ENCODE measurements around the gene STAC3. TPM values are rescaled to one million over a fixed set of nuclear protein-coding genes. Genes with fewer than 3 reads are reported as not detected.

The STAC3 gene
- total RNA-seq, 1 experiment from 2014 or later: 3.3 TPM

DNA sequence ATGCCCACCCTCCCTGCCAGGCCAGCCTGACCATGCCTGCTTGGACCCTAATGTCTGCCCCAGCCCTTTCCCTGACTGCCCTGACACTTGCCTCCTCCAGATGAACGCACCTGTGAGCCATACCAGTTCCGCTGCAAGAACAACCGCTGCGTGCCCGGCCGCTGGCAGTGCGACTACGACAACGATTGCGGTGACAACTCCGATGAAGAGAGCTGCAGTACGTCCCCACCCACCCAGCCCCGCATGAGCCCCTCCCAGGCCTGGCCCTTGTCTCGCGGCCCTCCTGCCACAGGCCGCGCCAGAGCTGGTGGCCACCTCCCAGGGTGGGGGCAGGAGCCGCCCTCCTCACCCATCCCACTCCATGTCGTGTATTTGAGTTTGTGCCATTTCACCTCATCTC is 48.7 kb downstream of the STAC3 start:
- H3K27me3 Mint-ChIP-seq (ENCODE audit: low read depth): no peaks in the 10 kb centered on the region
- CTCF ChIA-PET: no interaction called here
- POLR2A ChIA-PET: no interaction called here
- H3K36me3 Mint-ChIP-seq: peaks cover 63% of the 10 kb centered on the region
- no peaks in the 10 kb centered on the region for H3K9me3 Mint-ChIP-seq
- H3K27ac Mint-ChIP-seq: no peak overlapping the region
- H3K4me3 Mint-ChIP-seq: no peak overlapping the region
- DNase-seq (ENCODE audit: low spot score) (no peak), ATAC-seq (no peak)
- H3K4me1 Mint-ChIP-seq: no peaks in the 10 kb centered on the region
- no peak for TF ChIP-seq EMX1 (CRISPR knock-in tag; IDR thresholded peaks at IDR 0.05)
- TF ChIP-seq SMAD4 (CRISPR knock-in tag; IDR thresholded peaks at IDR 0.05): no peak
- TF ChIP-seq ZNF232 (CRISPR knock-in tag; IDR thresholded peaks at IDR 0.05): no peak
- no peak for TF ChIP-seq ZNF219 (CRISPR knock-in tag; IDR thresholded peaks at IDR 0.05; ENCODE audit: borderline replicate concordance)
- TF ChIP-seq, protein P1, sequence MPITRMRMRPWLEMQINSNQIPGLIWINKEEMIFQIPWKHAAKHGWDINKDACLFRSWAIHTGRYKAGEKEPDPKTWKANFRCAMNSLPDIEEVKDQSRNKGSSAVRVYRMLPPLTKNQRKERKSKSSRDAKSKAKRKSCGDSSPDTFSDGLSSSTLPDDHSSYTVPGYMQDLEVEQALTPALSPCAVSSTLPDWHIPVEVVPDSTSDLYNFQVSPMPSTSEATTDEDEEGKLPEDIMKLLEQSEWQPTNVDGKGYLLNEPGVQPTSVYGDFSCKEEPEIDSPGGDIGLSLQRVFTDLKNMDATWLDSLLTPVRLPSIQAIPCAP (CRISPR knock-in tag; IDR thresholded peaks at IDR 0.05): no peak
- TF ChIP-seq, protein P2, sequence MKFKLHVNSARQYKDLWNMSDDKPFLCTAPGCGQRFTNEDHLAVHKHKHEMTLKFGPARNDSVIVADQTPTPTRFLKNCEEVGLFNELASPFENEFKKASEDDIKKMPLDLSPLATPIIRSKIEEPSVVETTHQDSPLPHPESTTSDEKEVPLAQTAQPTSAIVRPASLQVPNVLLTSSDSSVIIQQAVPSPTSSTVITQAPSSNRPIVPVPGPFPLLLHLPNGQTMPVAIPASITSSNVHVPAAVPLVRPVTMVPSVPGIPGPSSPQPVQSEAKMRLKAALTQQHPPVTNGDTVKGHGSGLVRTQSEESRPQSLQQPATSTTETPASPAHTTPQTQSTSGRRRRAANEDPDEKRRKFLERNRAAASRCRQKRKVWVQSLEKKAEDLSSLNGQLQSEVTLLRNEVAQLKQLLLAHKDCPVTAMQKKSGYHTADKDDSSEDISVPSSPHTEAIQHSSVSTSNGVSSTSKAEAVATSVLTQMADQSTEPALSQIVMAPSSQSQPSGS (CRISPR knock-in tag; IDR thresholded peaks at IDR 0.05; ENCODE audit: borderline replicate concordance, low read depth): no peak
- TF ChIP-seq, protein P3, sequence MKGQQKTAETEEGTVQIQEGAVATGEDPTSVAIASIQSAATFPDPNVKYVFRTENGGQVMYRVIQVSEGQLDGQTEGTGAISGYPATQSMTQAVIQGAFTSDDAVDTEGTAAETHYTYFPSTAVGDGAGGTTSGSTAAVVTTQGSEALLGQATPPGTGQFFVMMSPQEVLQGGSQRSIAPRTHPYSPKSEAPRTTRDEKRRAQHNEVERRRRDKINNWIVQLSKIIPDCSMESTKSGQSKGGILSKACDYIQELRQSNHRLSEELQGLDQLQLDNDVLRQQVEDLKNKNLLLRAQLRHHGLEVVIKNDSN (CRISPR knock-in tag; IDR thresholded peaks at IDR 0.05): no peak
- TF ChIP-seq, protein P4, sequence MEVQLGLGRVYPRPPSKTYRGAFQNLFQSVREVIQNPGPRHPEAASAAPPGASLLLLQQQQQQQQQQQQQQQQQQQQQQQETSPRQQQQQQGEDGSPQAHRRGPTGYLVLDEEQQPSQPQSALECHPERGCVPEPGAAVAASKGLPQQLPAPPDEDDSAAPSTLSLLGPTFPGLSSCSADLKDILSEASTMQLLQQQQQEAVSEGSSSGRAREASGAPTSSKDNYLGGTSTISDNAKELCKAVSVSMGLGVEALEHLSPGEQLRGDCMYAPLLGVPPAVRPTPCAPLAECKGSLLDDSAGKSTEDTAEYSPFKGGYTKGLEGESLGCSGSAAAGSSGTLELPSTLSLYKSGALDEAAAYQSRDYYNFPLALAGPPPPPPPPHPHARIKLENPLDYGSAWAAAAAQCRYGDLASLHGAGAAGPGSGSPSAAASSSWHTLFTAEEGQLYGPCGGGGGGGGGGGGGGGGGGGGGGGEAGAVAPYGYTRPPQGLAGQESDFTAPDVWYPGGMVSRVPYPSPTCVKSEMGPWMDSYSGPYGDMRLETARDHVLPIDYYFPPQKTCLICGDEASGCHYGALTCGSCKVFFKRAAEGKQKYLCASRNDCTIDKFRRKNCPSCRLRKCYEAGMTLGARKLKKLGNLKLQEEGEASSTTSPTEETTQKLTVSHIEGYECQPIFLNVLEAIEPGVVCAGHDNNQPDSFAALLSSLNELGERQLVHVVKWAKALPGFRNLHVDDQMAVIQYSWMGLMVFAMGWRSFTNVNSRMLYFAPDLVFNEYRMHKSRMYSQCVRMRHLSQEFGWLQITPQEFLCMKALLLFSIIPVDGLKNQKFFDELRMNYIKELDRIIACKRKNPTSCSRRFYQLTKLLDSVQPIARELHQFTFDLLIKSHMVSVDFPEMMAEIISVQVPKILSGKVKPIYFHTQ (CRISPR knock-in tag; IDR thresholded peaks at IDR 0.05): no peak
- no peak for TF ChIP-seq MYBL2 (CRISPR knock-in tag; IDR thresholded peaks at IDR 0.05)
- TF ChIP-seq, protein P5, sequence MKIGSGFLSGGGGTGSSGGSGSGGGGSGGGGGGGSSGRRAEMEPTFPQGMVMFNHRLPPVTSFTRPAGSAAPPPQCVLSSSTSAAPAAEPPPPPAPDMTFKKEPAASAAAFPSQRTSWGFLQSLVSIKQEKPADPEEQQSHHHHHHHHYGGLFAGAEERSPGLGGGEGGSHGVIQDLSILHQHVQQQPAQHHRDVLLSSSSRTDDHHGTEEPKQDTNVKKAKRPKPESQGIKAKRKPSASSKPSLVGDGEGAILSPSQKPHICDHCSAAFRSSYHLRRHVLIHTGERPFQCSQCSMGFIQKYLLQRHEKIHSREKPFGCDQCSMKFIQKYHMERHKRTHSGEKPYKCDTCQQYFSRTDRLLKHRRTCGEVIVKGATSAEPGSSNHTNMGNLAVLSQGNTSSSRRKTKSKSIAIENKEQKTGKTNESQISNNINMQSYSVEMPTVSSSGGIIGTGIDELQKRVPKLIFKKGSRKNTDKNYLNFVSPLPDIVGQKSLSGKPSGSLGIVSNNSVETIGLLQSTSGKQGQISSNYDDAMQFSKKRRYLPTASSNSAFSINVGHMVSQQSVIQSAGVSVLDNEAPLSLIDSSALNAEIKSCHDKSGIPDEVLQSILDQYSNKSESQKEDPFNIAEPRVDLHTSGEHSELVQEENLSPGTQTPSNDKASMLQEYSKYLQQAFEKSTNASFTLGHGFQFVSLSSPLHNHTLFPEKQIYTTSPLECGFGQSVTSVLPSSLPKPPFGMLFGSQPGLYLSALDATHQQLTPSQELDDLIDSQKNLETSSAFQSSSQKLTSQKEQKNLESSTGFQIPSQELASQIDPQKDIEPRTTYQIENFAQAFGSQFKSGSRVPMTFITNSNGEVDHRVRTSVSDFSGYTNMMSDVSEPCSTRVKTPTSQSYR (CRISPR knock-in tag; IDR thresholded peaks at IDR 0.05): no peak
- TF ChIP-seq RELA (CRISPR knock-in tag; IDR thresholded peaks at IDR 0.05; ENCODE audit: borderline replicate concordance): no peak
- no peak for TF ChIP-seq ETV6 (CRISPR knock-in tag; IDR thresholded peaks at IDR 0.05)
- TF ChIP-seq, protein P6, sequence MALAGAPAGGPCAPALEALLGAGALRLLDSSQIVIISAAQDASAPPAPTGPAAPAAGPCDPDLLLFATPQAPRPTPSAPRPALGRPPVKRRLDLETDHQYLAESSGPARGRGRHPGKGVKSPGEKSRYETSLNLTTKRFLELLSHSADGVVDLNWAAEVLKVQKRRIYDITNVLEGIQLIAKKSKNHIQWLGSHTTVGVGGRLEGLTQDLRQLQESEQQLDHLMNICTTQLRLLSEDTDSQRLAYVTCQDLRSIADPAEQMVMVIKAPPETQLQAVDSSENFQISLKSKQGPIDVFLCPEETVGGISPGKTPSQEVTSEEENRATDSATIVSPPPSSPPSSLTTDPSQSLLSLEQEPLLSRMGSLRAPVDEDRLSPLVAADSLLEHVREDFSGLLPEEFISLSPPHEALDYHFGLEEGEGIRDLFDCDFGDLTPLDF (CRISPR knock-in tag; IDR thresholded peaks at IDR 0.05): no peak
- no peak for TF ChIP-seq MXD4 (CRISPR knock-in tag; IDR thresholded peaks at IDR 0.05; ENCODE audit: borderline replicate concordance)
- TF ChIP-seq RORB (CRISPR knock-in tag; IDR thresholded peaks at IDR 0.05): no peak
- no peak for TF ChIP-seq GTF2I (CRISPR knock-in tag; conservative IDR thresholded peaks at IDR 0.05)

DNA sequence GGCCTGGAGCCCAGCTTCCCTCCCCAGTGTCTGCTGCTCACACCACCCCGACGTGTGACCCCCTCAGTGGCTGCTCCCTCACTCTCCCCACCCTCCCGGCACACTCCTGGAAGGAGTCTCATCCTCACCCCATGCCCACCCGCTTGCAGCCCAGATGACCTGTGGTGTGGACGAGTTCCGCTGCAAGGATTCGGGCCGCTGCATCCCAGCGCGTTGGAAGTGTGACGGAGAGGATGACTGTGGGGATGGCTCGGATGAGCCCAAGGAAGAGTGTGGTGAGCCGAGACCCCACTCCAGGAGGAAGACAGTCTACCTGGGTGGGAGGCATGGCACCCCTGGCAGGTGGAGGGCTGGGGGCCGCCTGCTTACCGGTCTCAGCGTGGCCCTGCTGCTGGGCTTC is 49.4 kb downstream of the STAC3 start:
- CTCF ChIA-PET: no interaction called here
- no peak overlapping the region for H3K27ac Mint-ChIP-seq
- TF ChIP-seq TEAD1 (CRISPR knock-in tag; IDR thresholded peaks at IDR 0.05) (no peak), SMAD4 (CRISPR knock-in tag; IDR thresholded peaks at IDR 0.05) (no peak), JAZF1 (CRISPR knock-in tag; IDR thresholded peaks at IDR 0.05) (no peak), NR2C2 (CRISPR knock-in tag; IDR thresholded peaks at IDR 0.05) (no peak), ZNF671 (CRISPR knock-in tag; IDR thresholded peaks at IDR 0.05) (no peak), NFE2L1 (CRISPR knock-in tag; IDR thresholded peaks at IDR 0.05) (no peak)
- TF ChIP-seq, protein P7, sequence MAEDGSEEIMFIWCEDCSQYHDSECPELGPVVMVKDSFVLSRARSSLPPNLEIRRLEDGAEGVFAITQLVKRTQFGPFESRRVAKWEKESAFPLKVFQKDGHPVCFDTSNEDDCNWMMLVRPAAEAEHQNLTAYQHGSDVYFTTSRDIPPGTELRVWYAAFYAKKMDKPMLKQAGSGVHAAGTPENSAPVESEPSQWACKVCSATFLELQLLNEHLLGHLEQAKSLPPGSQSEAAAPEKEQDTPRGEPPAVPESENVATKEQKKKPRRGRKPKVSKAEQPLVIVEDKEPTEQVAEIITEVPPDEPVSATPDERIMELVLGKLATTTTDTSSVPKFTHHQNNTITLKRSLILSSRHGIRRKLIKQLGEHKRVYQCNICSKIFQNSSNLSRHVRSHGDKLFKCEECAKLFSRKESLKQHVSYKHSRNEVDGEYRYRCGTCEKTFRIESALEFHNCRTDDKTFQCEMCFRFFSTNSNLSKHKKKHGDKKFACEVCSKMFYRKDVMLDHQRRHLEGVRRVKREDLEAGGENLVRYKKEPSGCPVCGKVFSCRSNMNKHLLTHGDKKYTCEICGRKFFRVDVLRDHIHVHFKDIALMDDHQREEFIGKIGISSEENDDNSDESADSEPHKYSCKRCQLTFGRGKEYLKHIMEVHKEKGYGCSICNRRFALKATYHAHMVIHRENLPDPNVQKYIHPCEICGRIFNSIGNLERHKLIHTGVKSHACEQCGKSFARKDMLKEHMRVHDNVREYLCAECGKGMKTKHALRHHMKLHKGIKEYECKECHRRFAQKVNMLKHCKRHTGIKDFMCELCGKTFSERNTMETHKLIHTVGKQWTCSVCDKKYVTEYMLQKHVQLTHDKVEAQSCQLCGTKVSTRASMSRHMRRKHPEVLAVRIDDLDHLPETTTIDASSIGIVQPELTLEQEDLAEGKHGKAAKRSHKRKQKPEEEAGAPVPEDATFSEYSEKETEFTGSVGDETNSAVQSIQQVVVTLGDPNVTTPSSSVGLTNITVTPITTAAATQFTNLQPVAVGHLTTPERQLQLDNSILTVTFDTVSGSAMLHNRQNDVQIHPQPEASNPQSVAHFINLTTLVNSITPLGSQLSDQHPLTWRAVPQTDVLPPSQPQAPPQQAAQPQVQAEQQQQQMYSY (CRISPR knock-in tag; IDR thresholded peaks at IDR 0.05): no peak
- TF ChIP-seq, protein P8, sequence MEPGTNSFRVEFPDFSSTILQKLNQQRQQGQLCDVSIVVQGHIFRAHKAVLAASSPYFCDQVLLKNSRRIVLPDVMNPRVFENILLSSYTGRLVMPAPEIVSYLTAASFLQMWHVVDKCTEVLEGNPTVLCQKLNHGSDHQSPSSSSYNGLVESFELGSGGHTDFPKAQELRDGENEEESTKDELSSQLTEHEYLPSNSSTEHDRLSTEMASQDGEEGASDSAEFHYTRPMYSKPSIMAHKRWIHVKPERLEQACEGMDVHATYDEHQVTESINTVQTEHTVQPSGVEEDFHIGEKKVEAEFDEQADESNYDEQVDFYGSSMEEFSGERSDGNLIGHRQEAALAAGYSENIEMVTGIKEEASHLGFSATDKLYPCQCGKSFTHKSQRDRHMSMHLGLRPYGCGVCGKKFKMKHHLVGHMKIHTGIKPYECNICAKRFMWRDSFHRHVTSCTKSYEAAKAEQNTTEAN (CRISPR knock-in tag; IDR thresholded peaks at IDR 0.05): no peak

More for the DNA sequence above, 49.4 kb downstream of the STAC3 start:
- POLR2A ChIA-PET: no interaction called here
- ATAC-seq (no peak), DNase-seq (ENCODE audit: low spot score) (no peak)
- no peak overlapping the region for H3K4me3 Mint-ChIP-seq
- no peaks in the 10 kb centered on the region for H3K9me3 Mint-ChIP-seq
- H3K4me1 Mint-ChIP-seq: no peaks in the 10 kb centered on the region
- peaks cover 67% of the 10 kb centered on the region for H3K36me3 Mint-ChIP-seq
- H3K27me3 Mint-ChIP-seq (ENCODE audit: low read depth): no peaks in the 10 kb centered on the region
